A673 (cell line): ENCODE results near the gene SBF2. TPM values are rescaled to one million over a fixed set of nuclear protein-coding genes. Genes with fewer than 3 reads are reported as not detected.

Experiments used
- BruUV-seq: library from RNA; stranded (reverse); fragments of 400-500 nt; replicated peaks from 2 replicates; lab custom pipeline; 2021; lab: Mats Ljungman, UMichigan
- CTCF ChIA-PET: fragments of 300-600 bp; sonication (Branson Sonifier 250); formaldehyde crosslinking; loops from one replicate; lab custom pipeline; 2022; ENCODE audit warnings: antibody characterized with exemption; lab: Charles Lee
- POLR2A ChIA-PET: fragments of 300-600 bp; sonication (Branson Sonifier 250); formaldehyde crosslinking; loops from one replicate; lab custom pipeline; 2022; ENCODE audit warnings: antibody characterized with exemption; ENCODE audit not compliant: low non-redundant PET; lab: Charles Lee
- DNase-seq: peaks from one replicate; pipeline ENCODE4 v3.0.0-alpha.2; 2015; ENCODE audit warnings: low spot score
- H3K27ac ChIP-seq: fragments of 200-600 bp; sonication (generic); 2 replicates; pipeline ENCODE4 v1.5.1; 2016; ENCODE audit warnings: mixed run types, low read depth, mild to moderate bottlenecking, mixed read lengths, antibody characterized with exemption, low read length; ENCODE audit not compliant: poor library complexity, severe bottlenecking
- H3K27me3 ChIP-seq: fragments of 200-600 bp; sonication (generic); replicated peaks from 2 replicates; pipeline ENCODE4 v1.6.1; 2017; ENCODE audit warnings: mixed run types, low read depth, mild to moderate bottlenecking, mixed read lengths, antibody characterized with exemption, low read length; ENCODE audit not compliant: insufficient read depth, poor library complexity
- H3K36me3 ChIP-seq: fragments of 200-600 bp; sonication (generic); 2 replicates; pipeline ENCODE4 v1.6.1; 2016; ENCODE audit warnings: mixed run types, mild to moderate bottlenecking, mixed read lengths, antibody characterized with exemption, low read length; ENCODE audit not compliant: insufficient read depth, poor library complexity, severe bottlenecking
- H3K4me1 ChIP-seq: fragments of 200-600 bp; sonication (generic); 2 replicates; pipeline ENCODE4 v1.6.1; 2017; ENCODE audit warnings: mixed run types, mild to moderate bottlenecking, mixed read lengths, antibody characterized with exemption, low read length; ENCODE audit not compliant: insufficient read depth, poor library complexity, severe bottlenecking
- H3K4me3 ChIP-seq: fragments of 200-600 bp; sonication (generic); 2 replicates; pipeline ENCODE4 v1.5.1; 2016; ENCODE audit warnings: low read depth, mixed run types, mild to moderate bottlenecking, mixed read lengths, low read length; ENCODE audit not compliant: poor library complexity, severe bottlenecking
- H3K9me3 ChIP-seq: fragments of 200-600 bp; sonication (generic); 2 replicates; pipeline ENCODE4 v1.6.1; 2016; ENCODE audit warnings: mixed run types, low read depth, mild to moderate bottlenecking, mixed read lengths, antibody characterized with exemption, low read length; ENCODE audit not compliant: poor library complexity, severe bottlenecking
- CTCF ChIP-seq: fragments of 300-800, 200-600 bp; sonication (generic); conservative IDR thresholded peaks from 2 replicates; pipeline ENCODE4 v1.5.1; 2017; ENCODE audit warnings: low read depth, mild to moderate bottlenecking, antibody characterized with exemption, low read length, moderate library complexity, mixed read lengths
- EZH2 ChIP-seq: fragments of 200-600 bp; sonication (generic); IDR thresholded peaks from 2 replicates; pipeline ENCODE4 v1.6.1; 2017; ENCODE audit warnings: borderline replicate concordance, low read depth, mild to moderate bottlenecking, mixed read lengths, antibody characterized with exemption, low read length; ENCODE audit not compliant: poor library complexity, severe bottlenecking
- intact Hi-C: fragments of 100-400 bp; cut with micrococcal nuclease; formaldehyde crosslinking; loops from one replicate; pipeline ENCODE4 v1.10.0; 2022; ENCODE audit not compliant: unreplicated experiment
- total RNA-seq: library from RNA; stranded (reverse); gene quantifications from 2 replicates; pipeline ENCODE4 v1.2.3, GENCODE V29; 2021

SBF2 gene
- total RNA-seq, 1 experiment from 2014 or later = 31.8 TPM

DNA sequence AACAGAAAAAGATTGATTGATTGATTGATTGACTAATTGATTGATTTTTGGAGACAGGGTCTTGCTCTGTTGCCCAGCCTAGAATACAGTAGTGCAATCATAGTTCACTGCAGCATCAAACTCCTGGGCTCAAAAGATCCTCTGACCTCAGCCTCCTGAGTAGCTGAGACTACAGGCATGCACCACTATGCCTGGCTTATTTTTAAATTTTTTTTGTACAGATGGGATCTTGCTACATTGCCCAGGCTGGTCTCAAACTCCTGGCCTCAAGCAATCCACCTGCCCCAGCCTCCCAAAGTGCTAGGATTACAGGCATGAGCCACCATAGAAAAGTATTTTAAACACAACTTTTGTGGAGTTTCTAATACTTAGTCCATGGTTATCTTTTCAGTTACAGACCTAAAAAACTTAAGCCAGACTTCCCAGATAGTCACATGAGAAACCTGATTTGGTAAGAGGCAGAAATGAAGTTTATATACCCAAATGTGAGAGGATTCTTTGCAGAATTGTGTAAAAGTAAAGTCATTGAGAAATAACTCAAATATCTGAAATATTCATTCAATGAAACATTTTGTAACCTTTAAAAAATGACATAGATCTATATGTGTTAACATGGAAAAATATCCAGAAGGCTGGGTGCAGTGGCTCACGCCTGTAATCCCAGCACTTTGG is 443.7 kb downstream of the SBF2 start:
- intact Hi-C loops = no loop called here
- Histone ChIP-seq H3K27ac (no peak overlapping the region), H3K4me1 (no peaks in the 10 kb centered on the region), H3K4me3 (no peak overlapping the region), H3K36me3 (peaks cover 4% of the 10 kb centered on the region), H3K27me3 (no peaks in the 10 kb centered on the region), H3K9me3 (no peaks in the 10 kb centered on the region)
- ChIA-PET CTCF (no interaction called here), POLR2A (no interaction called here)
- no peak for DNase-seq
- no peak for TF ChIP-seq EZH2
- no peak for TF ChIP-seq CTCF
- BruUV-seq = no TSS peak

DNA sequence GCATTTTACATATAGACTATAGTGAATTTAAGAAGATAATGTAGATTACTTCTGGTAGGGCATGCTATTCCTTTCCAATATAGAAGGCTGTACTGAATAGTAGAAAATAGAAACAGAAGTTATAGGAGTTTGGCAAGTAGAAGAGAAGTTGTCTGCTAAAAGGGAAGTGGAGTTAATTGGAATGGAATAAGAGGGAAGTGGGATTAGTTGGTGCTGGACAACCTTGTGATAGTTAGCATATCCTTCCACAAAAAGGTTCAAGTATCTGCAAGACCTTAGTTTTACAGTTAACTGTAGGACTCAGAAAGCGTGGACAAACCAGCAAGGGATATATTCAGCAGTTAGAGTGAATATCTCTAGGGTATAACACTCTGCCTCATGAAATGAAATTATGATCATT is 444.6 kb downstream of the SBF2 start:
- Histone ChIP-seq H3K4me3 (no peak overlapping the region), H3K4me1 (no peaks in the 10 kb centered on the region), H3K36me3 (peaks cover 6% of the 10 kb centered on the region), H3K27ac (no peak overlapping the region), H3K27me3 (no peaks in the 10 kb centered on the region), H3K9me3 (no peaks in the 10 kb centered on the region)
- intact Hi-C loops = no loop called here
- ChIA-PET CTCF (no interaction called here), POLR2A (no interaction called here)
- TF ChIP-seq EZH2 (no peak), CTCF (no peak)
- DNase-seq = no peak
- no TSS peak for BruUV-seq

GRCh38 chr11:9847636-9848035 is 446.4 kb downstream of the SBF2 start:
- no peak for DNase-seq
- TF ChIP-seq EZH2 (no peak), CTCF (no peak)
- CTCF ChIA-PET = no interaction called here
- BruUV-seq = no TSS peak
- POLR2A ChIA-PET = no interaction called here
- Histone ChIP-seq H3K27ac (no peak overlapping the region), H3K36me3 (peaks cover 6% of the 10 kb centered on the region), H3K4me3 (no peak overlapping the region), H3K4me1 (no peaks in the 10 kb centered on the region), H3K9me3 (no peaks in the 10 kb centered on the region), H3K27me3 (no peaks in the 10 kb centered on the region)
- intact Hi-C loops = no loop called here
